Measurements from ENCODE around the gene SIK1. TPM values are rescaled to one million over a fixed set of nuclear protein-coding genes. Genes with fewer than 3 reads are reported as not detected.
"Not testable (repeated sequence)": the region's sequence is repeated elsewhere in the genome, so short reads cannot be mapped to it uniquely, and the experiment has no call there.

The SIK1 gene
- 29.2 TPM for total RNA-seq

DNA sequence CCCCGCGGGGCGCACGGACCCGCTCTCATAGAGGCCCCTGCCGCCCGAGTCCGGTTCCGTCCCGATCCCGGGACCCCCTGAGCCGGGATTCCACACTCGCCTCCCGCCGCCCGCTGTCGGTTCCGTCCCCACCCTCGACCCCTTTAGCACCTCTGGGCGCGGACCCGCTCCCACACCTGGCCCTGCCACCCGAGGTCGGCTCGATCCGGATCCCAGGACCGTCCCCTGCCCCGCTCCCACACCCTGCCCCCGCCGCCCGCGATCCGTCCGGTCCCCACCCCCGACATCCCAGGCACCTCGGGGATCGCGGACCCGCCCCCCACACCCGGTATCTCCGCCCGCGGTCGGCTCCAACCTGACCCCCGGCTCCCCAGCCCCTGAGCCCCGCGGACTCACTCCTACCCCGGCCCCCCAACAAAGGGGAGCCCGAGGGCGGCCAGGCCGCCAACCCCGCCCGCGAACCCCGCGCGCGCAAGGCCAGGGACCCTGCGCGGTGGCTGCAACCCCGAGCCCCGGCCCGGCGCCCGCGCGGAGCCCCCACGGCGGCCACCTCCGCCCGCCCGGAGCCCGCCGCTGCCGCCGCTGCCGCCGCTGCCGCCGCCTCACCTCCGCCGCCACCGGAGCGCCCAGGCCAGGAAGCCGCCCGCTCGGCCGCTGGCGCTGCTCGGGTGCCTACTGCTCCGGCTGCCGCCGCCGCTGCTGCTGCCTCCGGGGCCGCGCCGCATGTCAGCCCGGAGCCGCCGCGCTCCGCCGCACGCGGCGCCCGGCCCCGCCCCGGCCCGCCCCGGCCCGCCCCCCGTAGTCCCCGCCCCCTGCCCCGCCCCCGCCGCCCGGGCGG lies at the start of gene SIK1:
SIK1 (minus strand) TSS at position 728 of the 838 bp plus-strand sequence. CDS start 953 bp downstream, outside the sequence.
- DNase-seq (ENCODE audit: low spot score), result not testable (repeated sequence)

DNA sequence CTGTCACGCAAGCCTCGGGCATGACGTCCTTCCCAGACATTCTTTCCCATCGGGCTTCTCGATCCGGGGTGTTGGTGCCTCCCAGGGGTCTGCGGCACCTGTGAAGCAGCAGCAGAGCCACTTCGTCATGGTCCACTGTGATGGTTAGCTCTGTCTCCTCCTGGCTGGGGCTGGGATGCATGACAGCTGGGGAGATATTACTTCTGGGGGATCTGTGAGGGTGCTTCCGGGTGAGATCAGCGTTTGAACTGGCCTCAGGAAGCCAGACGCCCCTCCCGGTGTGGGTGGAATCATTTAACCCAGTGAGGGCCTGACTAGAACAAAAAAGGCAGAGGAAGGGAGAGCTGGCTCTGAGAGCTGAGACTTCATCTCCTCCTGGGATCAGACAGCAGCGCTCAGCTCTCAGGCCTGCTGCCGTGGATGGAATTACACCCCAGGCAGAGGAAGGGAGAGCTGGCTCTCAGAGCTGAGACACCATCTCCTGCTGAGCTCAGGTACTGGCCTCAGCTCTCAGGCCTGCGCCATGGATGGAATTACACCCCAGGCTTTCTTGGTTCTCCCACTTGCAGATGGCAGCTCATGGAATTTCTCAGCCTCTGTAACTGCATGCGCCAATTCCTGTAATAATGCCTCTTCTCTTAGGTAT lies 44.8 kb upstream of the SIK1 start:
- DNase-seq (ENCODE audit: low spot score), result not testable (repeated sequence)

DNA sequence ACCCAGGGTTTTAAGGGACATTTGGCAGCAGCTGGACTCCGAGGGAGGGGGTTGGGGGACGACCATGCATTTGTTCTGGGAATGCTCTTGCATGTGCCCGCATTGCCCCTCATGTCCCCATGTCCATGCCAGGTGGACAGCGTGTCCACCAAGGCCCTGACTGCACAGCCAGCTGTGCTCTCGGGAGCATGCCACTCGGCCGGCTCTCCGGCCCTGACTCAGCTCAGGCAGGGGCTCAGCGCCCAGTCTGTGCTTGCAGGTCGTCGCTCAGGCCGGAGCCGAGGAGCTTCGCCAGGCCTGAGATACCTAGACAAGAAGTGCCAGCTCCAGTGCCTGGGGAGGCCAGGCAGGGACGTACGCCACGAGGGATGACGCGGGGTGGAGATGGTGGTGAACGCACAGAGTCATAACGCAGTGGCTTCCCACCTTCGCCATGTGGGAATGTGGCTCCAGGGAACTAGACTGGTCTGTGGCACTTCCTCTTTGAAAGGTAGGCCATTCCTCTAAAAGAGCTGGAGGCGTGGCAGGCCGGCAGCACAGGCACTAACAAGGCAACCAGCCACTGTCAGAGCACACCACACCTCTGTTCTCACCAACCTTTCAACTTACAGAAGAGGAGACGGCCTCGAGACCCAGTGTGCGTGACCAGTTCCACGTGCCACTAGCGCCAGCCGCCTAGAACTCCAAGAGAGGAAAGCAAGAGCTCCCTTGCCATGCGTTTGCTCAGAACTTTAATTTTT lies 43.0 kb upstream of the SIK1 start:
- not testable (repeated sequence) for DNase-seq (ENCODE audit: low spot score)

DNA sequence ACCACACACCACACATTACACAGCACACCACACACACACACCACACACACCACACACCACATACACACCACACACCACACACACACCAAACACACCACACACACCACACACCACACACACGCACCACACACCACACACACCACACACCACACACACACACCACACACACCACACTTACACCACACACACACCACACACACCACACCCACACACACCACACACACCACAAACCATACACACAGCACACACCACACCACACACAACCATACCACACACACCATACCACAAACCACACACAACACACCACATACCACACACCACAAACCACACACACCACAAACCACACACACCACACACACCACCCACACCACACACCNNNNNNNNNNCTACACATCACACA lies 40.9 kb upstream of the SIK1 start:
- no peak for DNase-seq (ENCODE audit: low spot score)

DNA sequence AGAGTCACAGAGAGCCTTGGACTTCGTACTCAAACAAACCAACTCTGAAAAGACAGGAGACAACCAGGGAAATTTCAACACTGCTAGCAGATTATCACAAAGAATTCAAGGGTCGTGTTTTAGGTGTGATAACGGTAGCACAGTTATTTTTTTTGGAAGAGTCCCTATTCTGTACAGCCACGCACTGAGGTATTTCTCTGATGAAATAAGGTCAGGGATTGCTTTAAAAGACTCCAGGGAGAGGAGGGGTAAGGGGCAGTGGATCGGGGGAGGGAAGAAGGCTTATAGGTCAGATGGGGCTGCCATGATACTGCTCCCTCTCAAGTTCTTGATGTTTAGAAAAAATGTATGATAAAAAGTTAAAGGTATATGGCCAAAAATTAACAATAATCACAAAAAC lies 38.2 kb upstream of the SIK1 start:
- DNase-seq (ENCODE audit: low spot score), result not testable (repeated sequence)

DNA sequence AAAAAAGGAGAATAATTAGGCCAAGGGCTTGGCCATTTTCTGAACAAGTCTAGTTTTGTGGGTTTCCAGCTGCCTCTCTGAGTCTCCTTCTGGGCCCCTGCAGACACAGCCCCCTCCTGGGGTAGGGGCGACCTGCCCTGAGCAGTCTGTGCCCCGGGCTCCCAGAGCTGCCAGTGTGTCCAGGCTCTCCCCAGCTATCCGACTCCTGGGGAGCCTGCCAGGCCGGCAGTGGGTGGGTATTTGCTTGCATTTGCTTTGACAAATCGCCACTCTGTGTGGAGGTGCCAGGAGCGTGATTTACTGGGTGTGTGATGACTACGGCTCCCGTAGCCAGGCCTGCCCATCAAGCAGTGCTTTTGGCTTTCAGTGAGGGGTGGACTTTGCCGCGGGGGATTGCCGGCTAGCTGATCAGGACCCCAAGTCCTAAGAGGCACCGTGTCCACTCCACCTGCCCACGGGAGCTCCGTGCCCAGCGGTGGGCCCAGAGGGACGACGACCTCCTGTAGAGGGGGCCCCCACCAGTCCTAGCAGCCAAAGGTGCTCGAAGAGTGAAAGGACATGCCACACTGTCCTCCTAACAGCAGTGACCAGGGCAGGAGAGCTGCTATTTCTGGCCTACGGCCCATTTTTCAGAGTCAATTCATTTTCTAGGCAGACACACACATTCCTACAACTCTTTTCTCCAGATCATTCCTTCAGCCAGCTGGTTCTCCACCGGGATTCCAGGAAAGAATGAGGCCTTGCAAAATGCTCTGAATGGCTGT lies 36.7 kb upstream of the SIK1 start:
- DNase-seq (ENCODE audit: low spot score), result not testable (repeated sequence)

DNA sequence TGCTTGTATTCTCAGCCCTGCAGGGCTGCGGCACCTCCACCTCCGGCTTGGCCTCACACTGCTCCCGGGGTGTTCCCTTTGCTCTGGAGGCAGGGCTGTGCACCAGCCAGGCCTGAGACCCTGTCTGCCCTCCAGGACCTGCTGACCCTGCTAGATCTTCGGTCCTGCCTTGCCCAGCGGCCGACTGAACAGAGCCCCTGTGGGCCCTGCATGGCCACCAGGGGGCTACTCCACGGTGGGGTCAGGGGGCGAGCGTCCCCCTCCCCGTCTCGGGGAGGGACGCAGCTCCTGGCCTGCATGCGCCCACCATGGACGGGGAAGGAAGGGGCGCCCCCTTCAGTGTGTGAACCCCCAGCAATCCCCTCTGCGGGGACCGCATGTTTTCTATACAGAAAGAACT lies 36.0 kb upstream of the SIK1 start:
- DNase-seq (ENCODE audit: low spot score), result not testable (repeated sequence)

DNA sequence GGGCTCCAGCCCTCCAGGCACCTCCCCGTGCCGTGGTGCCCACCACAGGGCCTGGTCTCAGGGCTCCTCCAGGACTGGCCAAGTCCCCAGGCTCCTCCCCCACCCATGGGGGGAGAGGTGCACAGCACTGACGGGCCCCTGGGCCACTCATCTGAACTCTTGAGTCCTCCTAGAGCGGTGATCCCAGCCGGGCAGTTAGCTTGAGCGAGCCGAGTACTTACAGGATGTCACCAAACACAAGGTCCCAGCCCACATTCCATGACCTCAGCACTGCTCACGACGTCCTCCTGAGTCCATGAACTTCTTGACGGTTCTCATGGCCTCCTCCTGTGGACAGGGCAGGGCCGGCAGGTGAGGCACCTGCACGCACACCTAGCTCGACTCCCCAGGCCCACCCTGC lies 33.5 kb upstream of the SIK1 start:
- DNase-seq (ENCODE audit: low spot score), result not testable (repeated sequence)

DNA sequence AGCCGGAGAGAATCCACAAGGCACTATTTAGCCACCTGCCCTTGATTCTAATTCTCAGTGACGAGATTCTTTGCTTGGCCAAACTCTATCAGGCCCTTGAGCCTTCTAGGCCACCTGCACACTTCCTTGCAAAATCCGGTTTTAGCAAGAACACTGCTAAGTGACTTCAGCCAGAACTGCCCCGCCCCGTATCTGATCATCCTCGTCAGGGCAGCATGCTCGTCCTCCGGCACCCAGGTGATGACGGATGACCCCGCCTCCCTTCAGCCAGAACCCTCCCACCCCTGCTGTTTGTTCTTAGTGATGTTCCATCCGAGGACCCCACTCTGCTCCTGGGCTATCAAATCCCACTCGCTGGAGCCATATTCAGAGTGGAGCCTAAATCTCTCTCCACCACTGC lies 32.1 kb upstream of the SIK1 start:
- DNase-seq (ENCODE audit: low spot score), result not testable (repeated sequence)

DNA sequence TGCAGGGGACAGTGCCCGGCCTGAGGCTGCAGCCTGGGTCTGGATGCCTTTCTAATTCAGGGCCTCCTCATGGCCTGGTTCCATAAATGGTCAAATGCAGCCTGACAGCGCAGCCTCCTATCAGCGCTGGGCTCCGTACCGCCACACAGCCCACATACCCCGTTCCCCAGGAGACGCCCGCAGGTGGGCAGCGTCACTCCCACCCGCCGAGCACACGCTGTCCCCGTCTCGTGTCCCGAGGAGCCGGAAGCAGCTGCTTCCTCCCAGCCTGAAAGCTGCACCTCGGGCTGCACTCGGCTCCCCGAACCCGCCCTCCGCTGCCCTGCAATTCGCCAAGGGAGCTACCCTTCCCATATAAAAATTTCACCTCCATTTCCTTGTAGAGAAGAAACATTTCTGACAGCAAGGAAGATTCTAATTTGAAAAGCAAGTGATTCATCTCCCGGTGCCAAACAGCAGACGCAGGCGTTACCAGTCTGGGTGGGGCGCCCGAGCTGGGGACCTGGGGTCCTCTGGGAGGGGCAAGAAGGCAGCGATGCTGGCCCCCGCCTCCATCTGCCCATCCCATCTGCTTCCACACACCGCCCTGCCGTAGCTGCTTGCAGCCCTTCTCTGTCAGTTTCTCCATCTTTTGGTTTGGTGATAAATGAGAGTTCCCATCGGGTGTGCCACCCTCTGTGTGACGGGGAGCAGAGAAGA lies 29.8 kb upstream of the SIK1 start:
- DNase-seq (ENCODE audit: low spot score), result not testable (repeated sequence)

DNA sequence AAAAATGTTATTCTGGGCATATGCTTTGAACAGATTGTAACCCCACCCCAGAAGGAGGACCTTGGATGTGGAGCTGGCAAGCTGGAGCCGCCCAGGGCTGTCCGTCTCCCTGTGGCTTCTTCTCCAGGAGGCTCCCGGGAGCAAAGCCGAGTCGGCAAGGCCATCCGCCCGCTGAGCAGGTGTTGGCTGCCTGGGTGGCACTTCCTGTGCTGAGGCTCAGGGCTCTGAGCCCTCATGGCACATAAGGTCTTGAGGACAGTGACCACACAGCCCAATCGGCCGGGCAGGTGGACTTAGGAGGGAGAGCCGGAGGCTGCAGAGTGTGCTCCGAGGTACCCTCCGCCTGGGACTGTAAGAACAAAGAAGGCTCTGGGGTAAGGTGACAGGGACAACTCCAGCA lies 28.8 kb upstream of the SIK1 start:
- not testable (repeated sequence) for DNase-seq (ENCODE audit: low spot score)

DNA sequence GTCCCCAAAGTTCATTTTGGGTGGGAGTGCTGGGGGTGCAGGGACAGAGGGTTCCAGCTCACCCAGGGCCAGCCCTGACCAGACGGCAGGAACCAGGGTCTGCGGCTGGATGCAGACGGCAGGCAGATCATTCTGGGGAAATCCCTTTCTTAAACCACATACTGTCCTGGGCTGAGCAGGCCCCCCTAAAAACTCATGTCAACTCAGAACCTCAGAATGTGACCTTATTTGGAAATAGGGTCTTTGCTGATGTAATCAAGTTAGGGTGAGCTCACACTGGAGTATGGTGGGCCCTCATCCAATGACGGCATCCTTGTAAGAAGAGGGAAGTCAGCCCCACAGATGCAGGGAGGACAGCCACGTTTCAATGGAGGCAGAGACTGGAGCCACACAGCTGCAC lies 27.2 kb upstream of the SIK1 start:
- not testable (repeated sequence) for DNase-seq (ENCODE audit: low spot score)

DNA sequence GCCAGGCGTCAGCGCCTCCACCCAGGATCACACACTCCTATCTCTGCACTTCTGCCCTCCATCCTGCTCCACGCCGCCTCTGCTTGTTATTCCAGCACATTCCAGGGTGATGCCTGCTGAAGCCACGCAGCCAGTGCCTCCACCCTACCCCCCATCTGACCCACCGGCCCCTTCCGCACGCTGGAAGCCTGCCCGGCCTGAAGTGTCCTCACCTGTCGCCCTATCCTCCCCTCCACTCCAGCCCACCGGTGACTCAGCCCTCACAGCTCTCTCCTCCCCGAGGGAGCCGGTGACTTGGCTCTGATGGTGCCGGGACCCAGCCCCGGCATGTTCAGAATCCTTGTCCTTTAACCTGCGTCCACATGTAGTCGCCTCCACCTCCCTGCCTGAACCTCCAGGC lies 24.9 kb upstream of the SIK1 start:
- not testable (repeated sequence) for DNase-seq (ENCODE audit: low spot score)

DNA sequence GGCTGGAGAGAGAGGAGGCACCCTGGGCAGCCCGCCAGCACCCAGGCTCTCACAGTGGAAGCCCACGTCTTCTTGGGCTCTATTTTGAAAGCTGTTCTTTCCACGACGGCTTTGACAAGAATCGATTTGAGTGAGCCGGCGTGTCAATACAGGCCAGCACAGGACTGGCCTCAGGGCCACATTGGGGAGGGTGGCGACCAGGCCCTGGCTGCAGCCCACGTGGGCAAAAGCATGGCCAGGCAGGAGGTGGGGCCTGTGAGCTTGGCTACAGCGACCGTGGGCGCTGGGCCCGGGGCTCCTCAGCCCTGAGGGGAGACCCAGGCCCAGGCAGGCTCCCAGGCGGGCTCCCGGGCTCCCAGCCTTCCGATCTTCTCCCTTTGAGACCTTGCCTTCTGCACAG lies 23.4 kb upstream of the SIK1 start:
- DNase-seq (ENCODE audit: low spot score), result not testable (repeated sequence)

DNA sequence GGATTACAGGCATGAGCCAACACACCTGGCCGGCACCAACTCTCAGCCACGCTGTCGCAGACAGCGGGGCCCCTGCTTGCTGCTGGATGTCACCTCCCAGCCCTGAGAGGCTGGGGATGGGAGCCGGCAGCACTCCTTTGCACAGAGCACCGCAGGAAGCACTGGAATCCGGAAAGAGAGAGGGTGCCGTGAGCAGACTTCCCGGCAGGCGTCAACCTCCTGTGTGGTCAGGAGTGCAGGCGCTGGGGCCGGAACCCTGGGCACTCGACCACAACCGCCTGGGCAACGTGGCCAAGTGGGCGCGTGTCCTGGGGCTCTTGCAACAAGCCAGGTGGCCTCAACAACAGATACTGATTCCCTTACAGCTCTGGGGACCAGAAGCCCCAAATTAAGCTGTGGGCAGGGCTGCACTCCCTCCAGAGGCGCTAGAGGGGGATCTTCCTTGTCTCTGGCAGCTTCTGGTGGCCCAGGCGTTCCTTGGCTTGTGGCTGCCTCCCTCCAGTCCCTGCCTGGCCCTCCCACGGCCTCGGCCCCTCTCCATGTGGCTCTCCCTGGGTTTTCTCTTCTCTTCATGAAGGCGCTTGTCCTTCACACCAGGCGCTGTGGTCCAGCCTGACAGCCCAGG lies 20.5 kb upstream of the SIK1 start:
- DNase-seq (ENCODE audit: low spot score), result not testable (repeated sequence)

DNA sequence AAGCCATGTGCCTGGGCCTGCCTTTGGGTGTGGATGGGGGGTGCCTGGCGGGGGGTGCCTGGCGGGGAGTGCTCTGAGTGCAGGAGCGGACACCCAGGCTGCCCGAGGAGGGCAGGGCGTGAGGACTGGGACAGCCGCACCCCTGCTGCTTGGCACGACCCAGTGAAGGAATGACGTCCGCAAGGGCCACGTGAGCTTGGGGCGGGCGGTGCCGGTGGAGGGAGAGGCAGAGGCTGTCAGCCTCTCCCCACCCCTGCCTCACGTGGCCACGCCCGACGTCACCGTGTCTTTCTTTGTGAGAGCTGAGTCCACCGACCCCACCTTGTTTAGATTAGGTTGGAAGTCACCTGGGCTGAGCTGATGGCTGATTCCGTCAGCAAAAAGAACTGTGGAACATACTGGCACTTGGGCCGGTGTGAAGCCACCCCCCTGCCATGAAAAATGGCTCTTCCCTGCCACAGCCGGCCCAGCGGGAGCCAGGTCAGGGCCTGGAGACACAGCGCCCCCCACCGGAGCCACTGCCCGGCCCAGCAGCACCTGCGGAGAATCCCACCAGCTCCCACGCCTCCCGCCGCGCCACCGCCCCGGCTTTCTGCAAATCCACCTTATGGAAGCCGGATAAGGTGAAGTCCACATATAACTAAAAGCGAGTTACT lies 19.5 kb upstream of the SIK1 start:
- DNase-seq (ENCODE audit: low spot score), result not testable (repeated sequence)

DNA sequence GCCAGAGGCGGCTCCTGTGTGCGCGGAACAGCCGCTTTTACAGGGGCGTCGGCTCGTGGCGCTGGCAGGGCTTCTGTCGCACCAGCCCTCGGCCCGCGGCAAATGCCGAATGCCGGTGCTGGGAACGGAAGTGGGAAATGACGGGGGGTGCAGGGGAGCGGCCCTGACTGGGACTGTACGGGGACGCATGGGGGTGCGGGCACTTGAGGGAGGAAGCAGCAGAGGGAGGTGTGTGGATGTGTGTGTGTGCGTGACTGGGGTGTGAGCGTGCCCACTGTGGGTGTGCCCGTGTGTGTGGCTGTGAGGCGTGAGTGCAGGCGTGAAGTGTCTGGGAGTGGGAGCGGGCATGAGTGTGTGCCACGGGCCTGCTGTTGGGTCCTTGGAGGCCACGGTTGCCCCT lies 17.6 kb upstream of the SIK1 start:
- not testable (repeated sequence) for DNase-seq (ENCODE audit: low spot score)

DNA sequence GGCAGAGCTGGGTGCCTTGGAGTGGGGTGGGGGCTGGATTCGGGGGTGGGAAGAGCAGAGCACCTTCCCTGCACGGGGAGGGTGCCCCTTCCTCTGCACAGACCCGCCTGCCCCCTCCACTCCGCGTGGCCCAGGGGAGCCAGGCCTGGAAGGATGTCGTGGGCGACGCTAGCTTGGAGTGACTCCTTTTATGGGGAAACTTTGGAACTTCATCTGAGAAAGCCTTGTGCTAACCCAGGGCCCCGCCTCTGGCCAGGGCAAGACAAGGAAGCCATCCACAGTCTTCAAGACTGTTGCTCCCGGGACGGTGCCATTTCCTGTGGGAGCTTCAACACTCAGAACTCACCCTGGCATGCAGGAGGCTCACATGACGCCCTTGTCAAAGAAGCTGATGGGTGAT lies 15.6 kb upstream of the SIK1 start:
- DNase-seq (ENCODE audit: low spot score), result not testable (repeated sequence)

DNA sequence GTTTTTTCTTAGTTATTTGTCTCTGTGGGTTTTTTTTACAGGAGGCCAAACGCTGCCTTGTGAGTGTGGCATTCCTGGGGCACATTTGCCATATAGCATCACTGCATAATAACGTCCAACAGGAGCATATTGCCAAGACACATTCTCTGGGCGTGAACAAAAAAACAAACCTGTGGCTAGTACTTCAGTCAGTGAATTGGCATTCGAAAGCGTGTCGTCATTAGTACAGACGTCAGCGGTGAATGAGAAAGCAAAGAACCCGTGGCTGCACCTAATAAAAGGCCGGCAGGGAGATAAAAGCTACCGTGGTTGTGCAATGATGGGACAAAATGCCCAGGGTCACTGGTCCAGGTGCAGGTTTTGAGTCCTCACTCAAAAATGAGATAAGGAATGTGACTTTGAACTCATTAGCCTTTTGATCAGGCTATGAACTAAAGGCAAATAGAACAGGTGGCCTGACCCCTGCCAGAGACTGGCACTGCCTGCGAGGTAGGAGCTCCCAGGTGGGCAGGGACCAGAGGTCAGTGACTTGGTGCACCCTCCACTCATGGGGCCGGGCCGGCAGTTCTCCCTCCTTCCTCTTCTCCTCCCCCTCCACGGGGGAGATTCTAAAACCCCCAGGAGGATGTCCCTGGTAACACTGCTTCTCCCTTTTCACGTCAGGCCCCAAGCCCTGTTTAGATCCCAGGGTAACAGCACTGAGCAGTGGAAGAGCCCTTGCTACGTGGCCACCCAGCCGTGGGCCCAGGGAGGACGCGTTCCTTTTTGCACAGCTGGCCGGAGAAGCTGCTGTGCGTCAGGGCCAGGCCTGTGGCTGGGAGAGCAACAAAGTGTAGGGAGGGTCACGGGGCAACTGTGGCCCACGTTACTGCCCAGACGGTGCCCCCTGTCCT lies 14.2 kb upstream of the SIK1 start:
- not testable (repeated sequence) for DNase-seq (ENCODE audit: low spot score)
